Kidney epithelial cell (primary cell): ENCODE data around the gene UNC119. TPM values are rescaled to one million over a fixed set of nuclear protein-coding genes. Genes with fewer than 3 reads are reported as not detected.

Experiments used
- DNase-seq: peaks from one replicate; pipeline ENCODE4 v3.0.0-alpha.2; 2010; ENCODE audit warnings: low read depth
- H3K27me3 ChIP-seq: 2 replicates; pipeline ENCODE4 v1.6.0; 2011; ENCODE audit warnings: low read length; ENCODE audit not compliant: control insufficient read depth, insufficient read depth
- H3K36me3 ChIP-seq: 2 replicates; pipeline ENCODE4 v1.5.1; 2011; ENCODE audit warnings: low read length; ENCODE audit not compliant: control insufficient read depth, insufficient read depth
- H3K4me3 ChIP-seq: 2 replicates; pipeline ENCODE4 v1.5.1; 2011; ENCODE audit warnings: low read depth, mild to moderate bottlenecking, control low read depth, low read length
- CTCF ChIP-seq: IDR thresholded peaks from 2 replicates; pipeline ENCODE4 v1.5.1; 2011; ENCODE audit warnings: mild to moderate bottlenecking, moderate library complexity, low read length, control low read depth, inconsistent platforms; ENCODE audit not compliant: insufficient read depth, poor library complexity, severe bottlenecking
- total RNA-seq: library from RNA; depleted of rRNA; stranded (reverse); fragments of >200 nt; gene quantifications from 2 replicates; pipeline ENCODE4 v1.2.3, GENCODE V29; 2015

Gene UNC119
- total RNA-seq, 1 donor from 2014 or later: 40.6 TPM

GRCh38 chr17:28499364-28499664 is 53.1 kb downstream of the UNC119 start:
- Histone ChIP-seq H3K27me3 (peaks cover 26% of the 10 kb centered on the region), H3K4me3 (no peak overlapping the region), H3K36me3 (no peaks in the 10 kb centered on the region)
- no peak for TF ChIP-seq CTCF
- no peak for DNase-seq

GRCh38 chr17:28498652-28499363 is 53.6 kb downstream of the UNC119 start:
- peaks cover 26% of the 10 kb centered on the region for H3K27me3 ChIP-seq
- no peak for TF ChIP-seq CTCF
- H3K4me3 ChIP-seq: no peak overlapping the region
- H3K36me3 ChIP-seq: no peaks in the 10 kb centered on the region
- DNase-seq: no peak

- DNase-seq: no peak
- H3K27me3 ChIP-seq: peaks cover 29% of the 10 kb centered on the region
- no peak for TF ChIP-seq CTCF
- H3K4me3 ChIP-seq: no peak overlapping the region
- H3K36me3 ChIP-seq: no peaks in the 10 kb centered on the region
These were observed 54.5 kb downstream of the UNC119 start for GRCh38 chr17:28497931-28498330.

Other genes with a start within 250 kb of the UNC119 start
- 25.1 and 25.6 TPM in 2 replicates for gene TMEM97, start 233.4 kb downstream of the UNC119 start, total RNA-seq
- 39.7 and 40.0 TPM in 2 replicates for gene IFT20, start 217.2 kb downstream of the UNC119 start, total RNA-seq
- 85.9 and 99.7 TPM in 2 replicates for gene TNFAIP1, start 216.9 kb downstream of the UNC119 start, total RNA-seq
- 103 and 118 TPM in 2 replicates for gene POLDIP2, start 195.1 kb downstream of the UNC119 start, total RNA-seq
- not detected in 2 replicates for gene SEBOX, start 187.4 kb downstream of the UNC119 start, total RNA-seq
- gene VTN, start 182.3 kb downstream of the UNC119 start, total RNA-seq: 0.27 TPM in 1 of 2 replicates, not detected in the other
- gene SARM1, start 180.9 kb downstream of the UNC119 start, total RNA-seq: 10.1 and 12.0 TPM in 2 replicates
- 5.2 and 6.2 TPM in 2 replicates for gene SLC46A1, start 146.4 kb downstream of the UNC119 start, total RNA-seq
- gene SLC13A2, start 79.0 kb downstream of the UNC119 start, total RNA-seq: not detected in 2 replicates
- not detected in 2 replicates for gene FOXN1, start 46.3 kb downstream of the UNC119 start, total RNA-seq
- gene PIGS, start 18.9 kb upstream of the UNC119 start, total RNA-seq: 52.9 and 65.2 TPM in 2 replicates
- gene ALDOC, start 24.3 kb upstream of the UNC119 start, total RNA-seq: 20.8 and 30.3 TPM in 2 replicates
- 8.4 and 9.7 TPM in 2 replicates for gene SPAG5, start 46.4 kb upstream of the UNC119 start, total RNA-seq
- gene RSKR, start 61.6 kb upstream of the UNC119 start, total RNA-seq: 2.3 and 12.2 TPM in 2 replicates
- 116 and 124 TPM in 2 replicates for gene BLTP2, start 92.5 kb upstream of the UNC119 start, total RNA-seq
- gene SDF2, start 109.3 kb upstream of the UNC119 start, total RNA-seq: 41.2 and 65.1 TPM in 2 replicates
- gene SUPT6H, start 109.6 kb upstream of the UNC119 start, total RNA-seq: 36.7 and 52.9 TPM in 2 replicates
- 0.58 and 3.7 TPM in 2 replicates for gene PROCA1, start 159.3 kb upstream of the UNC119 start, total RNA-seq
- gene RAB34, start 165.2 kb upstream of the UNC119 start, total RNA-seq: 283 and 314 TPM in 2 replicates
- 604 and 716 TPM in 2 replicates for gene RPL23A, start 167.4 kb upstream of the UNC119 start, total RNA-seq
- 4.7 and 5.1 TPM in 2 replicates for gene TLCD1, start 173.6 kb upstream of the UNC119 start, total RNA-seq
- gene NEK8, start 176.2 kb upstream of the UNC119 start, total RNA-seq: 4.3 TPM in 2 replicates
- 163 and 174 TPM in 2 replicates for gene TRAF4, start 191.4 kb upstream of the UNC119 start, total RNA-seq